HFF-Myc (cell line): ENCODE results near the gene ALLC.
A peak's percentile ranks its signal among the peaks of the same experiment; 100 is the strongest.
"Not testable (repeated sequence)": the region's sequence is repeated elsewhere in the genome, so short reads cannot be mapped to it uniquely, and the experiment has no call there.

Source experiments
- DNase-seq: peaks from one replicate; pipeline ENCODE4 v3.0.0-alpha.2; 2011; ENCODE audit warnings: low read depth; ENCODE audit errors: extremely low read depth
- H3K4me3 ChIP-seq: replicated peaks from 2 replicates; pipeline ENCODE4 v1.5.1; 2011; ENCODE audit warnings: low read depth, mild to moderate bottlenecking, control low read depth, low read length
- CTCF ChIP-seq: IDR thresholded peaks from 2 replicates; pipeline ENCODE4 v1.5.1; 2012; ENCODE audit warnings: mild to moderate bottlenecking, low read depth, low read length, control low read depth; ENCODE audit errors: missing control alignments

The ALLC gene

DNA sequence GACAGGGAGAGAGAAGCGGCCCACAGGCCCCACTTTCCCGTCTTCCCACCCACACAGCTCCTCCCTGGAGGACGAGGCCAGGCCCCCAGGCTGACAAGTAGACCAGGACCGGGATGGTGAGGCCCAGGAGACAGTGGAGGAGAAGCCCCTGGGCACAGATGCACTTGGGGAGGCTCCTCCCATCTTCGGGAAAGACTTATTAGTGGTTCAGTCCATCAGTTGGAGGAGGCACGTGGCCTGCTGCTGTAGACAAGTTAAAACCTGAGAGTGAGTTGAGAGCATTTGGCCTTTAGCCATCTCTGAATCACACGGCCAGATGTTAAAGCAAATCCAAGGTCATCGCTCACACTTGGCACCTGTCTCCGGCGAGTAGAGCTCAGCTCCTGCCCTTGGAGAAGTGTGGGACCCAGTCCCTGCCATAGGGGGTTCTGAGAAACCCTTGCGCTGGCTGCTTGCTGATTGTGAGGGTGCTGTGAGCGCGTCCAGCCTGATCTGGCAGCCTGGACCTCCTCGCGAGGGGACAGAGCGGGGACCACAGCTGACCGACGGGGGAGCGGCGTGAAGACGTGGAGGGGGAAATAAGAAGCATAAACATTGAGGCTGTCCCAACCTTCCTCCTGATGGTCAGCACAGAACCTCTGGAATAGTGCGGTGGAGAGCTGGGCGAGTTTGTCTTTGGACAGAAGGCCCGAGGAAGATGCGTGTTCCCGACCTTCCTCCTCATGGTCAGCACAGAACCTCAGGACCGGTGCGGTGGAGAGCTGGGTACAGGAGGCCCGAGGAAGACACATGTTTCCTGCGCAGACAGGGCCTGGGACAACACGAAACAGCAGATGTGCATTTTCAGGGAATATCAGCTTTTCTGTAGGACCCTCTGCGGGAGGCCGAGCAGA, 24.7 kb upstream of the ALLC start:
- H3K4me3 ChIP-seq = no peak overlapping the region
- TF ChIP-seq CTCF = no peak
- DNase-seq = peak; percentile 77

DNA sequence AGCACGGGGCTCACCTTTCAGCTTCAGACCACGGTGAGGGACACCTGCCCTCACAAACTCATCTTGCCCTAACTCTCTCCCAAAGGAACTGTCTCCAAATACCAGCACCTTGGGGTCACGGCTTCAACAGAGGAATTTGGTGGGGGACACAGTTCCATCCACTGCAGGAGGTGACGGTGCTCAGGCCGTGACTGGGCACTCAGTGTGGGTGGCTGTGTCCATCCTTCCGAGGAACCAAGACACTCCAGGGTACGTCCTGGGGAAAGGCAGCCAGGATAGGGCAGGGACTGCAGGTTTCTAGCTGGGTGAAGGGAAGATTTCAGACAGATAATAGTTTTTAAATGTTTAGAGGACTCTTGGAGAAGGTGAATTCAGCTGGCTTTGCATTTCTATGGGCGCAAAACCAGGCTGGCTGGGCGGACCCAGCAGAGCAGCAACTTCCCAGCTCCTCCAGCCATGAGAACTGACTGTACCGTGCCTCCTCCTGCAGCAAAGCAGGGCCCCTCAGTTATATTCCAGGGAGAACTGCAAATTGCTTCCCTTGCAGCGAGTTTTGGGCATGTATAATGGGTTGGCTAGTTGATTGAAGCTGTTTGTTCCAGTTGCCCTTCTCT, 23.9 kb upstream of the ALLC start:
- no peak overlapping the region for H3K4me3 ChIP-seq
- no peak for TF ChIP-seq CTCF
- no peak for DNase-seq

- no peak for TF ChIP-seq CTCF
- H3K4me3 ChIP-seq = no peak overlapping the region
Measured at GRCh38 chr2:3634596-3635121, 23.3 kb upstream of the ALLC start.

DNA sequence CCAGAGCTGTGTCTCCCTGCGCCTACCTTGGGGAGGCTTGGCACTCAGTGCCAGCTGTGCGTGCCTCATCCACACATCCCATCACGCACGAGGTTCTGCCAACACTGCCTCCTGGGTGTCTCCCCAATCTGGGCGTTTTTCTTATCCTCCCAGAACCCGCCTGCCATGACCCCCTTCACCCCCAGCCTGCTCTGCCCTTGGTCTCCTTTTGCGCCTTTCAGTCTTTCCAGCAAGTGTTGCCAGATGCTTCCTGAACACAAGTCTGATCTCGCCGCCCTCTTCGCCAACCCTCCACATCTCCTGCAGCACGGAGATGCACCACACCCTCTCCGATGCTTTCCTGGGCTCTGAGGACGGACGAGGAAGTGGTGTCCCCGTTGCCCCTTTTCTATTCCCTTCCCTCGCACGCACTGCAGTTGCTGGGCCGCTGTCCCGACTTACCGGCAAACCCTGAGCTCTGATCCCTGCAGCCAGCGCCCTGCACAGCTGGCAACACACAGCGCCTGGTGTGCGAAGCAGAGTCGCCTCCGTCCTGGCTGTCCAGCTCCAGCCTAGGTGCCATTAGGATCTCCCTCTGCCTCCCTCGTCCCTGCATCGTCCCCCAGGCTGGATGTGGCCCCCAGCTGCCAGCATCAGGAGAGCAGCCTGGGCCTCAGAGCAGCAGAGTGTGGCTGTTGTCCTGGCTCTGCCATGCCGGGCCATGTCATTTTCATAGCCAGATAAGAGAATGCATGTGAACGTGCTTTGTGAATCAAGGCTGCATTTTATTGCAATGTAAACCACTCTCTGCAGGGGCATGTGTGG, 22.6 kb upstream of the ALLC start:
- DNase-seq = no peak
- no peak for TF ChIP-seq CTCF
- H3K4me3 ChIP-seq = peak overlapping the region; percentile 29

More at GRCh38 chr2:3634596-3635121, 23.3 kb upstream of the ALLC start:
- no peak for DNase-seq

- not testable (repeated sequence) for DNase-seq
- peak overlapping the region; percentile 29 for H3K4me3 ChIP-seq
Measured at GRCh38 chr2:3635975-3636327, 22.0 kb upstream of the ALLC start.

DNA sequence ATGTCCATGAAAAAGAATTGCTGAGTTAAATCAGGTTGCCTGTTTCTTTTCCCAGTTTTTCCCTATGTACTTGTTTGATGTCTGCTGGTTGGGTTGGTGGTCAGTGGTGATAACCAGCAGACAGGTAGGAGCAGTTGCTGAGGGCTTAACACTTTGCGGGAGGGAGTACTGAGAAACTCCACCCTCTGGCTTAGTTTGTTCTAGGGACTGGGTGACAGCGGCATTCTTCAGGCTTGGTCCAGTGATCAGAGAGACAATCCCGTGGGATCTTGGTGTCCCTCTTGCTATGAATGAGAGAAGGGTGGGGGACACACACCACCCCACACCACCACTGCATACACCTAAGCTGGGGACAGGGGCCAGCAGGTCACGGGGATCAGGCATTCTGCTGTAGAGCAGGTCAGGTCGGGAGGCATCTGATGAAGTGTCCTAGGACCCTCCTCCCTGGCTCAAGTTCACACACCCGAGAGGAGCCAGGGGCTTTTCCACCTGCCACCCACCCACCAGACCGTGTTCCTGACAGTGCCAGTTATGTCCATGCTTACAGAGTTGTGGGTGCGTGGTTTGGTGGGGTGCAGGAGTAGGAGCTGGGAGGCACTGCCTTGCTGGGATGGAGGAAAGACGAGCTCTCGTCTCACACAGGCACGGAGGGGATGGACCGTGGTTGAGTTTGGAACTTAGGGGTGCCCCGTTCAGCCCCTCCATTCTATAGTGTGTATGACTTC, 21.3 kb upstream of the ALLC start:
- no peak overlapping the region for H3K4me3 ChIP-seq
- no peak for TF ChIP-seq CTCF
- no peak for DNase-seq

DNA sequence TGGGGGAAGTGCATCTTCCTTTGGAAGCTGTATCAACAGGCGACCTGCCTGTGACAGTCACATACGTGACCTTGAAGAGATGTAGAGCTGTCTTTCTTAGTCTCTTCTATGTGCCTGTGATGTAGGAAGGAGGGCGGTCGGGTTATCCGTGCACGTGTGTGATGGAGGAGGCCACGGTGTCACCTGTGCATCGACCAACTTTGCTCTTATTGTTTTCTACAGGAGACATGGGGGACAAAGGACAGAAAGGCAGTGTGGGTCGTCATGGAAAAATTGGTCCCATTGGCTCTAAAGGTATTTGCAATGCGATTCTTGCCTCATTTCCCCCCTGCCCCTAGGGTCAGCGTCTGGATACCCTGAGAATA, 20.7 kb upstream of the ALLC start:
- no peak for DNase-seq
- TF ChIP-seq CTCF = no peak

More for the DNA sequence above, 20.7 kb upstream of the ALLC start:
- no peak overlapping the region for H3K4me3 ChIP-seq
